ENCODE measurements around the gene AADACL4.
"Not testable (repeated sequence)": the region's sequence is repeated elsewhere in the genome, so short reads cannot be mapped to it uniquely, and the experiment has no call there.

Gene AADACL4

DNA sequence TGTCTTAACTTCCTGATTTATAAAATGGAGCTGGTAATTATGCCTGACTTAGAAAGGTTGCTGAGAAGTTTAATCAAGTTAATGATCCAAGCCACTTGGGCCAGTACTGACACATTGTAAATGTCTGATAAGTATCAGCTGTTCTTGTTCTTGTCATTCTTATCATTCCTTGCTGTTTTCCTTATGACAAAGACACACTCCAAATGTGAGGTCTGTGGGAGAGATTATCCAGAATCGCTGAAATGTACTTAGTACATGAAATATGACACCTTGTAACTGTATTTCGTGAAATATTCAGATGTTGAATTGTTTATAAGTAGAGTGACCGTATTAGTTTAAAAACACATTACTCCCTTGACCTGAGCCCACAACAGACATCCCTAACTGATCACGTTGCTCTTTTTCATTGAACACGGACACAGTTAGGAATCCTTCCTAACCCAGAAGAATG, 6.1 kb downstream of the AADACL4 start:
- H3K4me3 ChIP-seq (ENCODE audit: low read length), result no peak overlapping the region
- no peaks in the 10 kb centered on the region for H3K27me3 ChIP-seq (ENCODE audit: insufficient read depth, low read length)
- no peaks in the 10 kb centered on the region for H3K9me3 ChIP-seq (ENCODE audit: insufficient read depth, low read depth, low read length)
- H3K36me3 ChIP-seq (ENCODE audit: insufficient read depth, low read depth, low read length), result no peaks in the 10 kb centered on the region
- no peak overlapping the region for H3K27ac ChIP-seq (ENCODE audit: low read length)
- H3K4me1 ChIP-seq (ENCODE audit: insufficient read depth, low read length), result no peaks in the 10 kb centered on the region
- H3K9ac ChIP-seq (ENCODE audit: low read depth, low read length), result no peak overlapping the region

DNA sequence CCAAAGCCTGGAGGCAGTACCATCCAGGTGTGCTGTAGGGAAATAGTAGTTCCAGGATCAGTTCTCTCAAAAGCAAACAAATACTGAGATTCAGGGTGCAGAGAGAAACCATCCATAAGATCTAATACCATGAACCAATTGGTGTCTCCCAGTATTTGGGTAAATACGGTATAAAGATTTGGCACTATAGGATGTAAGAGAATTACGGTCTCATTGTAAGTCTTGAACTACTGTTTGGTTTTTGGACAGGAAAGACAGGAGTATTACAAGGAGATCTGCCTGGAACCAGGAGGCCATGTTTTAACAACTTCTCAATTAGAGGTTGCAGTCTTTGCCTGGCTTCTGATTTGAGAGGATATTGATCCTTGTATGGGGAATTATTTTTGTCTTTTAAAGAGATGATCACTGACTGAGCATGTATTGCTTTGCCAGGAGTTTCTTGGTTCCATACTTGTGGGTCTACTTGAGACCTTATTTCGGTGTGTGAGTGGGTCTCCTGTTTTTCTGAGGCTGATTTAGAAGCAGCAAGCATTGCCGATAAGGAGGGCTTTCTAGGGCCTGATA, 10.2 kb downstream of the AADACL4 start:
- Histone ChIP-seq H3K9me3 (ENCODE audit: insufficient read depth, low read depth, low read length) (no peaks in the 10 kb centered on the region), H3K4me3 (ENCODE audit: low read length) (no peak overlapping the region), H3K36me3 (ENCODE audit: insufficient read depth, low read depth, low read length) (no peaks in the 10 kb centered on the region), H3K9ac (ENCODE audit: low read depth, low read length) (no peak overlapping the region), H3K27ac (ENCODE audit: low read length) (no peak overlapping the region), H3K27me3 (ENCODE audit: insufficient read depth, low read length) (no peaks in the 10 kb centered on the region), H3K4me1 (ENCODE audit: insufficient read depth, low read length) (no peaks in the 10 kb centered on the region)

DNA sequence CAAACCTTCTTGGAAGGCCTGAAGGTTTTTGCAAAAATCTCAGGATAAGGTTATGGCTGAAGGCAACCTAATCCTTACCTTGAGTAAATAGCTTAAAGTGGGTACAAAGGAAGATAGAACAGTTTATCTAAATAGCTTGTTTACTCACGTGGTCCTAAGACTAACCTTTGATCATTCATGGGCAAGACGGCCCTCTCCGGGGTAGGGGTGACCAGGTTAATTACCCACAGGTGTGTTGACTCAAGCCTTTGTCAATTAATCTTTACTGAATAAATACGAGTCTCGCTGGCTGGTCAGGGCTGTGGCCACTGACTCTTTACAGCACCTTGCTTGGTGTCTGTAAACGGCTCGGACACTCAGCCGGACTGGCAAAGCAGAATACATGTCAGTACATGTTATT, 10.8 kb downstream of the AADACL4 start:
- Histone ChIP-seq H3K4me3 (ENCODE audit: low read length) (no peak overlapping the region), H3K27ac (ENCODE audit: low read length) (no peak overlapping the region)

DNA sequence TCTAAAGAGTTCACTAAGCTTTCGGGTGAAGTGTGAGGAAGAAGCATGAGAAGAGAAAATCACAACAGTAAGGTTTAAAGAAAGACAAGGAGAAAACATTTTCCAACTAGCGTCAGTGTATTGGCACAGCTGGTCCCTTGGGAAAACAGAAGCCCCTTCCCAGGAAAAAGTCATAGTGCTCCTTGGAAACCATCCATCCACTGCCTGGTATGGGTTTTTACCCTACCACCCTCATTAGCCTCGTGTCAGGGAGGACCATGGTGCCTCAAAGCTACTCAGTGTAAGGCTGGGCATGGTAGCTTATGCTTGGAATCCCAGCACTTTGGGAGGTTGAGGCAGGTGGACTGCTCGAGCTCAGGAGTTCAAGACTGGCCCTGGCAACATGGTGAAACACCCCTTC, 12.7 kb downstream of the AADACL4 start:
- H3K36me3 ChIP-seq (ENCODE audit: insufficient read depth, low read depth, low read length), result no peaks in the 10 kb centered on the region
- H3K4me3 ChIP-seq (ENCODE audit: low read length), result no peak overlapping the region
- no peaks in the 10 kb centered on the region for H3K27me3 ChIP-seq (ENCODE audit: insufficient read depth, low read length)
- no peaks in the 10 kb centered on the region for H3K4me1 ChIP-seq (ENCODE audit: insufficient read depth, low read length)
- no peak overlapping the region for H3K27ac ChIP-seq (ENCODE audit: low read length)
- no peak overlapping the region for H3K9ac ChIP-seq (ENCODE audit: low read depth, low read length)
- no peaks in the 10 kb centered on the region for H3K9me3 ChIP-seq (ENCODE audit: insufficient read depth, low read depth, low read length)

More for the DNA sequence above, 10.8 kb downstream of the AADACL4 start:
- Histone ChIP-seq H3K4me1 (ENCODE audit: insufficient read depth, low read length) (no peaks in the 10 kb centered on the region), H3K9ac (ENCODE audit: low read depth, low read length) (no peak overlapping the region), H3K36me3 (ENCODE audit: insufficient read depth, low read depth, low read length) (no peaks in the 10 kb centered on the region), H3K27me3 (ENCODE audit: insufficient read depth, low read length) (no peaks in the 10 kb centered on the region), H3K9me3 (ENCODE audit: insufficient read depth, low read depth, low read length) (no peaks in the 10 kb centered on the region)

DNA sequence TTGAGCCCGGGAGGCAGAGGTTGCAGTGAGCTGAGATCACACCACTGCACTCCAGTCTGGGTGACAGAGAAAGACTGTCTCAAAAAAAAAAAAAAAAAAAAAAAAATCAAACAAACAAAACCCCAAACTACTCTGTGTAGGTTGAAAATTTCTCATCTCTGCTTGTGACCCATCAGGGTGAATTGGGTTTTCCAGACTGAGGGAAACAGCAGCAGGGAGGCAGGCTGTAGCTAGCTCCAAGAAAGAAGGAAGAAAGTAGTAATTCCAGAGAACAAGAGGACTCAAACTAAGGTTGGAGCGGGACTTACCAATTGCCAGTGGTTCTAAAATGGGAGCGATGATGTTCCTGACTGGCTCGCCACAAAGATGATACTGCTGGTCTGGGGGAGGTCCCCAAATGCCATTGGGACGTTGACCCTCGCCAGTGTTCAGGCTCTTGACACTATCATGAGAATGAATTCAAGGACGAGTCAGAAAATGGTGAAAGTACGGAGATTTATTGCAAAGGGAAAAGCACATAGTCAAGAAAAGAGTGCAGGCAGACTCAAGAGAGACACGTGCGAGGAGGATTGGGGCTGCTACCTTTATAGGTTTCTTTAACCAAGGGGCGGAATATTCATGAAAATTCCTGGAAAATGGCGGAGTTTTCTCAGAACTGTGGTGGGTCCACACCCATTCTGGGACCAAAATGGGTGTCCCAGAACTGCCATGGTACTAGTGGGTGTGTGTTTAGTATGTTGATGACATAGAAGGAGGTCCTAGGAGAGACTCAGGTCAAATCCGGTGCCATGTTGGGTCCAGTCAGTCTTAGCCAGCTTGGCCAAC, 13.4 kb downstream of the AADACL4 start:
- H3K9me3 ChIP-seq (ENCODE audit: insufficient read depth, low read depth, low read length), result no peaks in the 10 kb centered on the region
- H3K27me3 ChIP-seq (ENCODE audit: insufficient read depth, low read length), result no peaks in the 10 kb centered on the region
- no peak overlapping the region for H3K9ac ChIP-seq (ENCODE audit: low read depth, low read length)
- H3K27ac ChIP-seq (ENCODE audit: low read length), result no peak overlapping the region
- H3K4me1 ChIP-seq (ENCODE audit: insufficient read depth, low read length), result no peaks in the 10 kb centered on the region
- no peak overlapping the region for H3K4me3 ChIP-seq (ENCODE audit: low read length)
- H3K36me3 ChIP-seq (ENCODE audit: insufficient read depth, low read depth, low read length), result no peaks in the 10 kb centered on the region

DNA sequence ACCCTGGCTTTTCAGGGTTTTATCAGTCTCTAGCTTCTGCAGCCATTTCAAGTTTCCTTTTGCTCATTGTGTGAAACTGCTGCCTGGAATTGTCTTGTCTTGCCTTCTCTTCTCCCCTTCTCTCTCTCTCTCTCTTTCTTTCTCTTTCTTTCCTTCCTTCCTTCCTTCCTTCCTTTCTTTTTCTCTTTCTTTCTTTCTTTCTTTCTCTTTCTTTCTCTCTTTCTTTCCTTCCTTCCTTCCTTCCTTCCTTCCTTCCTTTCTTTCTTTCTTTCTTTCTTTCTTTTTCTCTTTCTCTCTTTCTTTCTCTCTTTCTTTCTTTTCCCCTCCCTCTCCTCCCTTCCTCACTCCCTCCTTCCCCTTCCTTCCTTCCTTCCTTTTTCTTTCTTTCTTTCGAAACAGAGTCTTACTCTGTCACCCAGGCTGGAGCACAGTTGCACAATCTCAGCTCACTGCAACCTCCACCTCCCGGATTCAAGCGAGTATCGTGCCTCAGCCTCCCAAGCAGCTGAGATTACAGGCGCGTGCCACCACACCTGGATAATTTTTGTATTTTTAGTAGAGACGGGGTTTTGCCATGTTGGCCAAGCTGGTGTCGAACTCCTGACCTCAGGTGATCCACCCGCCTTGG, 14.1 kb downstream of the AADACL4 start:
- H3K9me3 ChIP-seq (ENCODE audit: insufficient read depth, low read depth, low read length); H3K4me3 ChIP-seq (ENCODE audit: low read length); H3K36me3 ChIP-seq (ENCODE audit: insufficient read depth, low read depth, low read length); H3K4me1 ChIP-seq (ENCODE audit: insufficient read depth, low read length); H3K27ac ChIP-seq (ENCODE audit: low read length); H3K9ac ChIP-seq (ENCODE audit: low read depth, low read length); H3K27me3 ChIP-seq (ENCODE audit: insufficient read depth, low read length): not testable (repeated sequence)

DNA sequence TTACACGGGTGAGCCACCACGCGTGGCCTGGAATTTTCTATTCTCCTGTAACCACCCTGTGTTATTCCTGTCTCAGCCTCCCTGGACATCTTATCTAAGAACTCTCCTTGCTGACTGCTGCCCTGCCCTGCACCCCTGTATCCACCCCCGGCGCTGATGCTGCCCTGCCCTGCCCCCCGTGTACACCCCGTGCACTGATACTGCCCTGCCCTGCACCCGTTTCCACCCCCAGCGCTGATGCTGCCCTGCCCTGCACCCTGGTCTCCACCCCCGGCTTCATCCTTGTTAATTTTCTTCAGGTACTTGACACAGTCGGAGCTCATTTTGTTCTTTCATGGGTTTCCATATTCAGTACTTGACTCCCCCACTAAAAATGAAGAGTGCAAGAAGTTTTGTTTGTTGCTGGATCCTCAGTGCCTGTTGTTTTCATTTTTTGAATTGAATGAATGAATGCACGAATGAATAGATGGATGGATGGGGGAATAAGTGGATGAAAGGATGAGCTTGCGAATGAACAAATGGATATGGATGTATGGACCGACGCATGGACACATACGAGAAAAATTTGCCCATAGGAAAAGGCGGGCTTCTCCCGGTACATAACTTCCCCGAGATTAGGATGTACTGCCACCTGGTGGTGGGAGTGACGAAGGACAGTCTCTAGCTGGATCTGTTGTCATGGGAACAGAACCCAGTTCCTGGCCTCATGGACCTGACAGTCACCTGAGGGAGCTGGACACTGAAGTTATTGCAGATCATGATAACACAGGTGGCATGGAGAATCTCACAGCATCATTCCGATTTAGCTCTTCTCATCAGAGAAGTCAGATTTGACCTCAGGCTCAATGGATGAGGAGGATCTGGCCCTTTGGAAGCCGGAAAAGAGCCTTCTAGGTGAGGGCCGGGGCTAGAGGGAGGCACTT, 14.9 kb downstream of the AADACL4 start:
- H3K36me3 ChIP-seq (ENCODE audit: insufficient read depth, low read depth, low read length), result no peaks in the 10 kb centered on the region
- H3K27ac ChIP-seq (ENCODE audit: low read length), result no peak overlapping the region
- no peak overlapping the region for H3K9ac ChIP-seq (ENCODE audit: low read depth, low read length)
- no peaks in the 10 kb centered on the region for H3K4me1 ChIP-seq (ENCODE audit: insufficient read depth, low read length)
- no peaks in the 10 kb centered on the region for H3K9me3 ChIP-seq (ENCODE audit: insufficient read depth, low read depth, low read length)
- H3K27me3 ChIP-seq (ENCODE audit: insufficient read depth, low read length), result no peaks in the 10 kb centered on the region
- no peak overlapping the region for H3K4me3 ChIP-seq (ENCODE audit: low read length)

DNA sequence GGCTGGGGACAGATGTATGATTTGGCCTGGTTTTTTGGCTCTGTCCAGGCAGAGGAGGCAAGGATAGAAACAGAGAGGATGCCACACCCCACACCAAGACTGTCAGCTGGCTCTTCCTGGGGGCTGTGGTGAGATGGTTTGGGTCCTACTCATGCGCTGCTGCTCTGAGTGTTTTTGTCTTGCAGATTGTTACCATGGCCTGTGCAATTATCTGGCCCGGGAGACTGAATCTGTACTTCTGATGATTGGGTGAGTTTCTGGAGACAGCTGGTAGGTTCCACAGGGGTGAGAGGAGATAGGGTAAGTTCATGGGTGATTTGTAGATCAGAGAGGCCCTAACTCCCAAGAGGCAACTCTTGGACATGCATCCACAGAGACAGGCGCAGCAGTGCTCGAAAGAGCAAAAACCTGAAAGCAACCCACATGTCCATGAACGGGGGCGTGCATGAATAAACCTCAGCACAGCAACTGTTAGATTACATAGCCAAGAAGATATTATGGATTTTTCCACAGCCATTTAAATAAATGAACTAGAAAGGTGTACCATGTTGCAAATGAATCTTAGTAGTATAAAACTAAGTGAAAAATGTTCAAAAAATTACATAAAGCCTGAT, 17.8 kb downstream of the AADACL4 start:
- H3K4me3 ChIP-seq (ENCODE audit: low read length), result no peak overlapping the region
- no peaks in the 10 kb centered on the region for H3K36me3 ChIP-seq (ENCODE audit: insufficient read depth, low read depth, low read length)
- H3K9ac ChIP-seq (ENCODE audit: low read depth, low read length), result no peak overlapping the region
- H3K4me1 ChIP-seq (ENCODE audit: insufficient read depth, low read length), result no peaks in the 10 kb centered on the region
- H3K9me3 ChIP-seq (ENCODE audit: insufficient read depth, low read depth, low read length), result no peaks in the 10 kb centered on the region
- H3K27ac ChIP-seq (ENCODE audit: low read length), result no peak overlapping the region
- H3K27me3 ChIP-seq (ENCODE audit: insufficient read depth, low read length), result no peaks in the 10 kb centered on the region

DNA sequence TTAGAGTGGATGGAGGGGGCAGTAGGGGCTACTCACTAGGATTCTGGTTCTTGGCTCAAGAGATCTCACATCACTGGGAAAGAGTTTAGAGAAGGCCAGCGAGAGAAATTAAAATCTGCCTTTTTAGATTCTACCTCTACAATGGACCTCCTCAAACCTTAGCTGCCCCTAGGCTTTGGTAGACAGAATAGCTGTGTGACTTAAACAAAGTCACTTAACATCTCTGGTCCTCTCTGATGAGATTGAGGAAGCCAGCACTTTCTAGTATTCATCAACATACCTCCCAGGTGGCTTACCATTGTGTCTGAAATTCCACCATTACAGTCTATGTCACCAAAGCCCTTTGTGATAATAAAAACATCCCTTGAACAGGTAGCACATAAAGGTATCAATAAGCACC, 18.7 kb downstream of the AADACL4 start:
- Histone ChIP-seq H3K27me3 (ENCODE audit: insufficient read depth, low read length) (no peaks in the 10 kb centered on the region), H3K4me1 (ENCODE audit: insufficient read depth, low read length) (no peaks in the 10 kb centered on the region), H3K9ac (ENCODE audit: low read depth, low read length) (no peak overlapping the region), H3K36me3 (ENCODE audit: insufficient read depth, low read depth, low read length) (no peaks in the 10 kb centered on the region), H3K27ac (ENCODE audit: low read length) (no peak overlapping the region), H3K4me3 (ENCODE audit: low read length) (no peak overlapping the region), H3K9me3 (ENCODE audit: insufficient read depth, low read depth, low read length) (no peaks in the 10 kb centered on the region)

DNA sequence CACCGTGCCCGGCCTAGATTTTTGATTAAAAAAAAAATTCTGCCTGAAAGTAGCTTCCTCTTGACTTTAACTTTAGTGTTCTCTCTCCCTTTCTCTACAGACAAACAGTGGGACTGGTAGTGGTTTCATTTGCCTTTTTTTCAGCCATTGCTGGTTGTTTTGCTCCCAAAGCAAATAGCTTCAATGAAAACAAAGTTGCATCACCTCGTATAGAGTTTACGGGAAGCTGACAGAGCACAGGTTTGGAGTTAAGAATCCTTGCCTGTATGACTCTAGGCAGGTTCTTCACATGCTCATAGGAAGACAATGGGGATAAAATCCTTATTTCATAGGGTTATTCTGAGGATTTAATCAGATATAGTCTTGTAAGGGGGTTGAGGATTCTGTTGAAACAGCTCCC, 21.6 kb downstream of the AADACL4 start:
- no peak overlapping the region for H3K9ac ChIP-seq (ENCODE audit: low read depth, low read length)
- H3K4me1 ChIP-seq (ENCODE audit: insufficient read depth, low read length), result no peaks in the 10 kb centered on the region
- H3K27ac ChIP-seq (ENCODE audit: low read length), result no peak overlapping the region
- no peak overlapping the region for H3K4me3 ChIP-seq (ENCODE audit: low read length)
- H3K9me3 ChIP-seq (ENCODE audit: insufficient read depth, low read depth, low read length), result peaks cover 10% of the 10 kb centered on the region
- no peaks in the 10 kb centered on the region for H3K36me3 ChIP-seq (ENCODE audit: insufficient read depth, low read depth, low read length)
- H3K27me3 ChIP-seq (ENCODE audit: insufficient read depth, low read length), result no peaks in the 10 kb centered on the region

DNA sequence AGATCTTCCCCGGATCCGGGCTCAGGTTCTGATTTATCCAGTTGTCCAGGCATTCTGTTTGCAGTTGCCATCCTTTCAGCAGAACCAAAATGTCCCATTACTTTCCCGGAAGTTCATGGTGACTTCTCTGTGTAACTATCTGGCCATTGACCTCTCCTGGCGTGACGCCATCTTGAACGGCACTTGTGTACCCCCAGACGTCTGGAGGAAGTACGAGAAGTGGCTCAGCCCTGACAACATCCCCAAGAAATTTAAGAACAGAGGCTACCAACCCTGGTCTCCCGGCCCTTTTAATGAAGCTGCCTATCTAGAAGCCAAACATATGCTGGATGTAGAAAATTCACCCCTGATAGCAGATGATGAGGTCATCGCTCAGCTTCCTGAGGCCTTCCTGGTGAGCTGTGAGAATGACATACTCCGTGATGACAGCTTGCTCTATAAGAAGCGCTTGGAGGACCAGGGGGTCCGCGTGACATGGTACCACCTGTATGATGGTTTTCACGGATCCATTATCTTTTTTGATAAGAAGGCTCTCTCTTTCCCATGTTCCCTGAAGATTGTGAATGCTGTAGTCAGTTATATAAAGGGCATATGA, 22.4 kb downstream of the AADACL4 start:
- no peak overlapping the region for H3K9ac ChIP-seq (ENCODE audit: low read depth, low read length)
- no peak overlapping the region for H3K27ac ChIP-seq (ENCODE audit: low read length)
- H3K9me3 ChIP-seq (ENCODE audit: insufficient read depth, low read depth, low read length), result peaks cover 10% of the 10 kb centered on the region
- no peaks in the 10 kb centered on the region for H3K36me3 ChIP-seq (ENCODE audit: insufficient read depth, low read depth, low read length)
- no peaks in the 10 kb centered on the region for H3K4me1 ChIP-seq (ENCODE audit: insufficient read depth, low read length)
- H3K27me3 ChIP-seq (ENCODE audit: insufficient read depth, low read length), result no peaks in the 10 kb centered on the region
- no peak overlapping the region for H3K4me3 ChIP-seq (ENCODE audit: low read length)
